Caco-2 (cell line): ENCODE measurements around the gene PAK5. TPM values are rescaled to one million over a fixed set of nuclear protein-coding genes. Genes with fewer than 3 reads are reported as not detected.

Experiments
- BruUV-seq: library from RNA; stranded (reverse); fragments of 400-500 nt; replicated peaks from 2 replicates; lab custom pipeline; 2021; lab: Mats Ljungman, UMichigan
- CTCF ChIA-PET: fragments of 300-600 bp; sonication (Branson Sonifier 250); formaldehyde crosslinking; loops from one replicate; lab custom pipeline; 2022; ENCODE audit warnings: antibody characterized with exemption; lab: Charles Lee
- POLR2A ChIA-PET: fragments of 300-600 bp; sonication (Branson Sonifier 250); formaldehyde crosslinking; loops from one replicate; lab custom pipeline; 2022; ENCODE audit warnings: antibody characterized with exemption; lab: Charles Lee
- DNase-seq, 2 experiments: peaks; one replicate each; pipeline versions ENCODE4 v3.0.0 to v3.0.0-alpha.2; 2020 to 2022
- H3K27me3 ChIP-seq: replicated peaks from 2 replicates; pipeline ENCODE4 v1.6.0; 2011; ENCODE audit warnings: low read length; ENCODE audit not compliant: control insufficient read depth, insufficient read depth
- H3K36me3 ChIP-seq: 2 replicates; pipeline ENCODE4 v1.5.1; 2011; ENCODE audit warnings: low read length; ENCODE audit not compliant: control insufficient read depth, insufficient read depth
- H3K4me1 ChIP-seq: fragments of 250-450 bp; sonication (Bioruptor Pico); 2 replicates; pipeline ENCODE4 v1.5.1; 2020; ENCODE audit warnings: mild to moderate bottlenecking
- H3K4me3 ChIP-seq: 2 replicates; pipeline ENCODE4 v1.5.1; 2011; ENCODE audit warnings: low read depth, mild to moderate bottlenecking, control low read depth, low read length
- H3K9me3 ChIP-seq: fragments of 250-450 bp; sonication (Bioruptor Pico); 2 replicates; pipeline ENCODE4 v1.5.1; 2020; ENCODE audit warnings: mild to moderate bottlenecking, moderate library complexity
- H3K27ac Mint-ChIP-seq: one replicate; pipeline ENCODE4 v1.8.0; 2022; ENCODE audit warnings: mixed read lengths; ENCODE audit not compliant: unreplicated experiment
- H3K27me3 Mint-ChIP-seq: one replicate; pipeline ENCODE4 v1.8.0; 2022; ENCODE audit warnings: mixed read lengths; ENCODE audit not compliant: insufficient read depth, unreplicated experiment
- H3K36me3 Mint-ChIP-seq: one replicate; pipeline ENCODE4 v1.8.0; 2022; ENCODE audit warnings: mild to moderate bottlenecking, mixed read lengths; ENCODE audit not compliant: insufficient read depth, unreplicated experiment
- H3K4me1 Mint-ChIP-seq: one replicate; pipeline ENCODE4 v1.8.0; 2022; ENCODE audit warnings: low read depth, mixed read lengths; ENCODE audit not compliant: unreplicated experiment
- H3K4me3 Mint-ChIP-seq: one replicate; pipeline ENCODE4 v1.8.0; 2022; ENCODE audit warnings: mild to moderate bottlenecking, moderate library complexity, mixed read lengths; ENCODE audit not compliant: unreplicated experiment
- H3K9me3 Mint-ChIP-seq: one replicate; pipeline ENCODE4 v1.8.0; 2022; ENCODE audit warnings: mixed read lengths; ENCODE audit not compliant: unreplicated experiment
- intact Hi-C: fragments of 100-400 bp; cut with micrococcal nuclease; formaldehyde crosslinking; loops from one replicate; pipeline ENCODE4 v1.10.0; 2022; ENCODE audit not compliant: unreplicated experiment
- total RNA-seq: library from RNA; stranded (reverse); gene quantifications from 2 replicates; pipeline ENCODE4 v1.2.3, GENCODE V29; 2022
- TF ChIP-seq, protein P1 (sequence below), 2 experiments: fragments of 200-600 bp in 1 of 2; IDR thresholded peaks; 1 replicate in 1 of 2; 2 replicates in 1 of 2; pipeline versions ENCODE4 v1.5.1 to v1.8.0; 2011 to 2022; ENCODE audit warnings: antibody characterized with exemption in 1 of 2, control low read depth in 1 of 2, inconsistent platforms in 1 of 2, low read depth in 1 of 2, low read length in 1 of 2, mild to moderate bottlenecking in 1 of 2, moderate library complexity in 1 of 2; ENCODE audit not compliant: insufficient read depth in 1 of 2, severe bottlenecking in 1 of 2, unreplicated experiment in 1 of 2

Gene PAK5
- total RNA-seq, 1 experiment from 2014 or later, result not detected

DNA sequence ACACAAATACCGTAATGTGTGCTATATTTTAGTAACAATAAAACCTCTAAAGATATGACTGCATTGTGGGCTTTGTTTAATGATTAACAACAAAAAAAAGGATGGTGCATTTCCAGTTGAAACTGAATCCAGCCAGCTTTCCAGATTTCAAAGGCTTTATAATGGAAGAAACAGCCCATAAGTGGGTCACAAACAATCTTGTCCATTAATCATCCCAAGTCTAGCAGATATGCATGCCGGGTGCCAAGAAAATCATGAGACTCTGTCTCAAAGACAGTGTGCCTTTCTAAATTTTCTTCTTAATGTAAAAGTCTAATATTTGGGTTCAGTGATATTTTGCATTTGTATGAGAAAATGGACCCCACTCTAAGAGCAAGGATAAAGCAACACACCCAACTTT is 345.1 kb downstream of the PAK5 start:
- ChIA-PET CTCF (no interaction called here), POLR2A (no interaction called here)
- Histone ChIP-seq H3K4me3 (no peak overlapping the region), H3K4me1 (no peaks in the 10 kb centered on the region), H3K9me3 (no peaks in the 10 kb centered on the region), H3K27me3 (no peaks in the 10 kb centered on the region), H3K36me3 (no peaks in the 10 kb centered on the region)
- no TSS peak for BruUV-seq
- DNase-seq, result no peak
- intact Hi-C loops, result no loop called here
- no peak overlapping the region for H3K4me3 Mint-ChIP-seq
- TF ChIP-seq, protein P1, sequence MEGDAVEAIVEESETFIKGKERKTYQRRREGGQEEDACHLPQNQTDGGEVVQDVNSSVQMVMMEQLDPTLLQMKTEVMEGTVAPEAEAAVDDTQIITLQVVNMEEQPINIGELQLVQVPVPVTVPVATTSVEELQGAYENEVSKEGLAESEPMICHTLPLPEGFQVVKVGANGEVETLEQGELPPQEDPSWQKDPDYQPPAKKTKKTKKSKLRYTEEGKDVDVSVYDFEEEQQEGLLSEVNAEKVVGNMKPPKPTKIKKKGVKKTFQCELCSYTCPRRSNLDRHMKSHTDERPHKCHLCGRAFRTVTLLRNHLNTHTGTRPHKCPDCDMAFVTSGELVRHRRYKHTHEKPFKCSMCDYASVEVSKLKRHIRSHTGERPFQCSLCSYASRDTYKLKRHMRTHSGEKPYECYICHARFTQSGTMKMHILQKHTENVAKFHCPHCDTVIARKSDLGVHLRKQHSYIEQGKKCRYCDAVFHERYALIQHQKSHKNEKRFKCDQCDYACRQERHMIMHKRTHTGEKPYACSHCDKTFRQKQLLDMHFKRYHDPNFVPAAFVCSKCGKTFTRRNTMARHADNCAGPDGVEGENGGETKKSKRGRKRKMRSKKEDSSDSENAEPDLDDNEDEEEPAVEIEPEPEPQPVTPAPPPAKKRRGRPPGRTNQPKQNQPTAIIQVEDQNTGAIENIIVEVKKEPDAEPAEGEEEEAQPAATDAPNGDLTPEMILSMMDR (IDR thresholded peaks at IDR 0.05; ENCODE audit: insufficient read depth in 1 of 2, low read depth in 1 of 2, low read length in 1 of 2, severe bottlenecking in 1 of 2, unreplicated experiment in 1 of 2), result no peak
- no peak overlapping the region for H3K27ac Mint-ChIP-seq
- no peaks in the 10 kb centered on the region for H3K36me3 Mint-ChIP-seq
- H3K4me1 Mint-ChIP-seq, result no peaks in the 10 kb centered on the region
- peaks cover 8% of the 10 kb centered on the region for H3K27me3 Mint-ChIP-seq
- H3K9me3 Mint-ChIP-seq, result no peaks in the 10 kb centered on the region

DNA sequence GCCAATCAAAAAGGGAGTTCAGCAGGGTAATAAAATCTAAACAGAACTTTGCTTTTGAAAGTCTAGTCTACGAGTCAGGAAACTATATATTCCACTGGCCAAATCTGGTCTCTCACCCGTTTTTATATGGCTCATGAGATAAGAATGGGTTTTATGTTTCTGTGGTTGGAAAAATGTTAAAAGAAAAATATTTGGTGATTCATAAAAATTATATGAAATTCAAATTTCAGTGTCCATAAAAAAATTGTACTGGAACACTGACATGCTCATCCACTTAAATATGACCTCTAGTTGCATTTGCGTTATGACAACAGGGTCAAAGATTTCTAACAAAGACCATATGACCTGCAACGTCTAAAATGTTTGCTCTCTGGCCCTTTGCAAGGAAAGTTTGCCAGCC is 346.8 kb downstream of the PAK5 start:
- Mint-ChIP-seq H3K9me3 (no peaks in the 10 kb centered on the region), H3K36me3 (no peaks in the 10 kb centered on the region), H3K4me3 (no peak overlapping the region), H3K27me3 (peaks cover 8% of the 10 kb centered on the region), H3K4me1 (no peaks in the 10 kb centered on the region), H3K27ac (no peak overlapping the region)
- H3K36me3 ChIP-seq, result no peaks in the 10 kb centered on the region
- BruUV-seq, result no TSS peak
- H3K4me3 ChIP-seq, result no peak overlapping the region
- POLR2A ChIA-PET, result no interaction called here
- DNase-seq, result no peak
- H3K4me1 ChIP-seq, result no peaks in the 10 kb centered on the region
- H3K27me3 ChIP-seq, result no peaks in the 10 kb centered on the region
- no peaks in the 10 kb centered on the region for H3K9me3 ChIP-seq
- CTCF ChIA-PET, result interaction anchor here (0.7 kb wide), 1 partner anchor 125 kb away, joined by 3 read pairs; no protein-coding TSS in a partner anchor
- TF ChIP-seq, protein P1 (IDR thresholded peaks at IDR 0.05; ENCODE audit: insufficient read depth in 1 of 2, low read depth in 1 of 2, low read length in 1 of 2, severe bottlenecking in 1 of 2, unreplicated experiment in 1 of 2), result no peak
- intact Hi-C loops, result no loop called here

DNA sequence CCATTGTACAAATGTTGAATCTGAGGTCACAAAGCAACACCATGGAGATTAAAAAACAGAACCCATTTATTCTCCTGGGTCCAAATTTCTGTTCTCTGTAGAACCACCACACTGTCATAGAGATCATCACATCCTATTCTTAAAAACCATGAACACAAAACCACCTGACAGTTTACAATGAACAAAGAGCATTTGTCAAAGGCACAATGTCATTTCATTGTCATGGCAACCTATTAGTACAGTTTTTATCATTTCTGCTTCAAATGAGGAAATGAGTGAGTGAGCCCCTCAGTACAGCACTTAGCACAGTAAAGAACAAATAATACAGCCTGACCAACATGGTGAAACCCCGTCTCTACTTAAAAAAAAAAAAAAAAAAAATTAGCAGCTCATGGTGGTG is 347.6 kb downstream of the PAK5 start:
- no peak overlapping the region for H3K27ac Mint-ChIP-seq

More for the DNA sequence above, 347.6 kb downstream of the PAK5 start:
- no peaks in the 10 kb centered on the region for H3K4me1 ChIP-seq
- TF ChIP-seq, protein P1 (IDR thresholded peaks at IDR 0.05; ENCODE audit: insufficient read depth in 1 of 2, low read depth in 1 of 2, low read length in 1 of 2, severe bottlenecking in 1 of 2, unreplicated experiment in 1 of 2), result no peak
- no peaks in the 10 kb centered on the region for H3K36me3 ChIP-seq
- H3K36me3 Mint-ChIP-seq, result no peaks in the 10 kb centered on the region
- H3K4me1 Mint-ChIP-seq, result no peaks in the 10 kb centered on the region
- H3K4me3 ChIP-seq, result no peak overlapping the region
- no TSS peak for BruUV-seq
- intact Hi-C loops, result no loop called here
- H3K27me3 Mint-ChIP-seq, result peaks cover 8% of the 10 kb centered on the region
- no peak for DNase-seq
- H3K9me3 Mint-ChIP-seq, result no peaks in the 10 kb centered on the region
- no peak overlapping the region for H3K4me3 Mint-ChIP-seq
- ChIA-PET CTCF (interaction anchor here (0.7 kb wide), 1 partner anchor 126 kb away, joined by 3 read pairs; no protein-coding TSS in a partner anchor), POLR2A (no interaction called here)
- H3K27me3 ChIP-seq, result no peaks in the 10 kb centered on the region
- H3K9me3 ChIP-seq, result no peaks in the 10 kb centered on the region
